ENCODE data around the gene ARMC5.
"Not testable (repeated sequence)": the region's sequence is repeated elsewhere in the genome, so short reads cannot be mapped to it uniquely, and the experiment has no call there.

The ARMC5 gene

GRCh38 chr16:31435341-31436220, 23.7 kb upstream of the ARMC5 start:
- peak; percentile 35 for DNase-seq

- DNase-seq = no peak
Observed at GRCh38 chr16:31436221-31437045, 22.9 kb upstream of the ARMC5 start.

- DNase-seq = no peak
Observed at GRCh38 chr16:31438414-31438813, 20.9 kb upstream of the ARMC5 start.

- DNase-seq = not testable (repeated sequence)
Observed at GRCh38 chr16:31439023-31439422, 20.3 kb upstream of the ARMC5 start.

- no peak for DNase-seq
Observed at GRCh38 chr16:31439519-31439918, 19.8 kb upstream of the ARMC5 start.

- no peak for DNase-seq
Observed at GRCh38 chr16:31440516-31441184, 18.7 kb upstream of the ARMC5 start.

- no peak for DNase-seq
Observed at GRCh38 chr16:31441956-31442355, 17.3 kb upstream of the ARMC5 start.

- not testable (repeated sequence) for DNase-seq
Observed at GRCh38 chr16:31445931-31446330, 13.4 kb upstream of the ARMC5 start.

GRCh38 chr16:31451201-31451600, 8.1 kb upstream of the ARMC5 start:
- no peak for DNase-seq

GRCh38 chr16:31451681-31452351, 7.5 kb upstream of the ARMC5 start:
- peak; percentile 75 for DNase-seq

- no peak for DNase-seq
Observed at GRCh38 chr16:31452631-31453106, 6.6 kb upstream of the ARMC5 start.

GRCh38 chr16:31453255-31454204, 5.8 kb upstream of the ARMC5 start:
- no peak for DNase-seq

GRCh38 chr16:31455601-31456314, 3.5 kb upstream of the ARMC5 start:
- DNase-seq = no peak

GRCh38 chr16:31456988-31457360, 2.3 kb upstream of the ARMC5 start:
- no peak for DNase-seq

GRCh38 chr16:31458073-31458843, 1.0 kb upstream of the ARMC5 start:
- peak; percentile 86 for DNase-seq

GRCh38 chr16:31459687-31460581, 633 bp downstream of the ARMC5 start:
- DNase-seq = peak; percentile 100

- DNase-seq = peak; percentile 40
Observed at GRCh38 chr16:31460582-31461002, 1.3 kb downstream of the ARMC5 start.

GRCh38 chr16:31461201-31461920, 2.1 kb downstream of the ARMC5 start:
- DNase-seq = no peak
